Occipital lobe (tissue), 2 donors: ENCODE results near the gene DCP1A. TPM values are rescaled to one million over a fixed set of nuclear protein-coding genes. Genes with fewer than 3 reads are reported as not detected.
"Not testable (repeated sequence)": the region's sequence is repeated elsewhere in the genome, so short reads cannot be mapped to it uniquely, and the experiment has no call there.

ENCODE experiments used
- DNase-seq: peaks from one replicate; lab custom pipeline; 2025; lab: John Stamatoyannopoulos, UW
- total RNA-seq: library from RNA; depleted of rRNA; stranded (reverse); fragments of >200 nt; gene quantifications from one replicate; pipeline ENCODE4 v1.2.3, GENCODE V29; 2014

The DCP1A gene
- total RNA-seq, 1 donor from 2014 or later: 12.9 TPM

- DNase-seq: peak; percentile 2
Measured at GRCh38 chr3:53328746-53329145, 18.6 kb downstream of the DCP1A start.

- DNase-seq: not testable (repeated sequence)
Measured at GRCh38 chr3:53327986-53328385, 19.4 kb downstream of the DCP1A start.

GRCh38 chr3:53324105-53324504, 23.2 kb downstream of the DCP1A start:
- no peak for DNase-seq

- no peak for DNase-seq
Measured at GRCh38 chr3:53320697-53321096, 26.6 kb downstream of the DCP1A start.

GRCh38 chr3:53318522-53318921, 28.8 kb downstream of the DCP1A start:
- DNase-seq: no peak

- DNase-seq: no peak
Measured at GRCh38 chr3:53312832-53313231, 34.5 kb downstream of the DCP1A start.

- no peak for DNase-seq
Measured at GRCh38 chr3:53311882-53312281, 35.5 kb downstream of the DCP1A start.

- DNase-seq: no peak
Measured at GRCh38 chr3:53303957-53304356, 43.4 kb downstream of the DCP1A start.

- DNase-seq: no peak
Measured at GRCh38 chr3:53303549-53303948, 43.8 kb downstream of the DCP1A start.

- DNase-seq: no peak
Measured at GRCh38 chr3:53300826-53301225, 46.5 kb downstream of the DCP1A start.

- DNase-seq: not testable (repeated sequence)
Measured at GRCh38 chr3:53299611-53300023, 47.7 kb downstream of the DCP1A start.

- no peak for DNase-seq
Measured at GRCh38 chr3:53295410-53295809, 51.9 kb downstream of the DCP1A start.

GRCh38 chr3:53293867-53294266, 53.5 kb downstream of the DCP1A start:
- no peak for DNase-seq

- no peak for DNase-seq
Measured at GRCh38 chr3:53288214-53288613, 59.1 kb downstream of the DCP1A start.

GRCh38 chr3:53287131-53287629, 60.2 kb downstream of the DCP1A start:
- peak; percentile 4 for DNase-seq

GRCh38 chr3:53286727-53287126, 60.6 kb downstream of the DCP1A start:
- DNase-seq: no peak

- DNase-seq: no peak
Measured at GRCh38 chr3:53282581-53282980, 64.8 kb downstream of the DCP1A start.

GRCh38 chr3:53278667-53279066, 68.7 kb downstream of the DCP1A start:
- no peak for DNase-seq

GRCh38 chr3:53274938-53275605, 72.3 kb downstream of the DCP1A start:
- DNase-seq: no peak

- DNase-seq: no peak
Measured at GRCh38 chr3:53273146-53273670, 74.1 kb downstream of the DCP1A start.

- DNase-seq: peak; percentile 74
Measured at GRCh38 chr3:53269888-53270880, 77.2 kb downstream of the DCP1A start.

GRCh38 chr3:53269193-53269592, 78.2 kb downstream of the DCP1A start:
- not testable (repeated sequence) for DNase-seq
